ENCODE results near the gene DLEC1.
"Not testable (repeated sequence)": the region's sequence is repeated elsewhere in the genome, so short reads cannot be mapped to it uniquely, and the experiment has no call there.

DNA sequence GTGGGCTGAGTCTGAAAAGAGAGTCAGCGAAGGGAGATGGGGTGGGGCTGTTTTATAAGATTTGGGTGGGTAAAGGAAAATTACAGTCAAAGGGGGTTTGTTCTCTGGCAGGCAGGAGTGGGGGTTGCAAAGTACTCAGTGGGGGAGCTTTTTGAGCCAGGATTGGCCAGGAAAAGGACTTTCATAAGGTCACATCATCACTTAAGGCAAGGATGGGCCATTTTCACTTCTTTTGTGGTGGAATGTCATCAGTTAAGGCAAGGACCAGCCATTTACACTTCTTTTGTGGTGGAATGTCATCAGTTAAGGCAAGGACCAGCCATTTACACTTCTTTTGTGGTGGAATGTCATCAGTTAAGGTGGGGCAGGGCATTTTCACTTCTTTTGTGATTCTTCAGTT is 44.2 kb downstream of the DLEC1 start:
- not testable (repeated sequence) for TF ChIP-seq POLR2AphosphoS5, POLR2A (IDR thresholded peaks at IDR 0.05; ENCODE audit: low read depth, low read length)

Measured in GM12892 (cell line).